Left ventricle myocardium superior (tissue), 1 donor: ENCODE data around the gene ZNF564. TPM values are rescaled to one million over a fixed set of nuclear protein-coding genes. Genes with fewer than 3 reads are reported as not detected.
"Not testable (repeated sequence)": the region's sequence is repeated elsewhere in the genome, so short reads cannot be mapped to it uniquely, and the experiment has no call there.

Experiments
- ATAC-seq: fragments of 200-7000 bp; cut with Tn5 transposase; one replicate; pipeline ENCODE4 v1.9.1; 2020; ENCODE audit warnings: mild to moderate bottlenecking, moderate library complexity
- DNase-seq: peaks from one replicate; pipeline ENCODE4 v3.0.0-alpha.2; 2020
- intact Hi-C: fragments of 100-400 bp; cut with micrococcal nuclease; formaldehyde crosslinking; loops from one replicate; pipeline ENCODE4 v1.11.0; 2022
- total RNA-seq: library from RNA; stranded (reverse); fragmentation: NEBNext Ultra II Directional; extraction: Animal tissue kit (Norgen Biotek cat#: 25700); gene quantifications from one replicate; pipeline ENCODE4 v1.2.1, GENCODE V29; 2021
- donor health status: DM: no; HTN: yes; CAD: no; lungs with severe emphysema.

Gene ZNF564
- total RNA-seq, 1 donor from 2014 or later, result 9.6 TPM

DNA sequence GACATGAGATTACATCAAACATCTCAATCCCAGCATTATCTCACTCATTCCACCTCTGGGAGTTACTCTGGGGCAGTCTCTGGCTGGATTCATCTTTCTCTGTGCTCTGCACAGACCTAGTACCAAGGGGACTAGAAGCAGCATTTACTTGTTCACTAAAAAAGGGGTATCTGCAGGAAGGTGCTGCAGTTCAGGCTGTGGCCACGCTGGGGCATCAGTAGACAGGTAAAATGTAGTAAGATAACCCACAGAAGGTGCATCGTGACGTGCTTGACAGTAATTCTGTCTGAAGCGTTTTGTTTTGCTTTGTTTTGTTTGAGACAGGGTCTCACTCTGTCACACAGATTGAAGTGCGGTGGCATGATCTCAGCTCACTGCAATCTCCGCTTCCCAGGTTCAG, 29.3 kb downstream of the ZNF564 start:
- DNase-seq (no peak), ATAC-seq (no peak)
- intact Hi-C loops, result no loop called here

DNA sequence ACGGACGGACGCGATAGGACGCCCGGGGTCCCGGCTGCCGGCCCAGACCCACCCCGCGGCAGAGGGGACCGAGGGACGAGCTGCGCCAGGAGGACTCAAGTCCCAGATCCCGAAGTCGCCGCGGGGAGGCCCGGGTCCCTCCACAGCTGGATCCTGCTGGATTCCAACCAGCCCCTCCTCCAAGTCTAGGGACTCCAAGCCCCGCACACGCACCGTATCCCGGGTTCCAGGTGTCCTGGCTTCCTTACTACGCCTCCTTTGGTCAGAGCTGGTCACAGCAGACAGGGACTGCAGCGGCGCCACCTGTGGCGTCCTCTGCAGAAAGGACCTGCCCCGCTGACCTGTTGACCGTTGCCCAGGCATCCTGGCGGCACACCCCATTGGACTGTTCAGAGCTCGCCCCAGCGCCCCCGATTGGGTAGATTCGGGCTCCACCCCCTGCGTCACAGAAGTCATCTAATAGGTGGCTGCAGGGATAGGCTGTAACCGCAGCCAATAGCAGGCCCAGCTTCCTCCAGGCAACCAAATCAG, 37.7 kb downstream of the ZNF564 start:
- ATAC-seq (peak; percentile 82), DNase-seq (peak; percentile 47)
- intact Hi-C loops, result no loop called here

DNA sequence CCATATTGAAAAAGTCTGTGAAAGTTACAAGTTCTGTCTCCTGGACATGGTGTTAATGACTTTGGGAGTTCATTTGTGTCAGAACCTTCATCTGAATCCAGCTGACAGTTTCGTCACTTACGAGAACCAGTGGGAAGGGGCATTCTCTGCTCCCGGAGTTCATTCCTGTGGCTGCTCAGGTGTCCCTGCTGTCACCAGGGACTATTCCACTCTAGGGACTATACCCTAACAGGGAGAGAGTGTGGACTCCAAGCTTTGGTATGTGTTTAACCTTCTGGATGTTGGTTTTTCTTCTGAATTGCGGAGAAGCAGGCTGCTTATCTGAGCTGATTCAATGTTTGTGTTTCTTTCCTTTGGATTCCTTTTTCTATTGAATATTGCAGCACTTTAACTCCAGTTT, 54.2 kb downstream of the ZNF564 start:
- no peak for ATAC-seq

DNA sequence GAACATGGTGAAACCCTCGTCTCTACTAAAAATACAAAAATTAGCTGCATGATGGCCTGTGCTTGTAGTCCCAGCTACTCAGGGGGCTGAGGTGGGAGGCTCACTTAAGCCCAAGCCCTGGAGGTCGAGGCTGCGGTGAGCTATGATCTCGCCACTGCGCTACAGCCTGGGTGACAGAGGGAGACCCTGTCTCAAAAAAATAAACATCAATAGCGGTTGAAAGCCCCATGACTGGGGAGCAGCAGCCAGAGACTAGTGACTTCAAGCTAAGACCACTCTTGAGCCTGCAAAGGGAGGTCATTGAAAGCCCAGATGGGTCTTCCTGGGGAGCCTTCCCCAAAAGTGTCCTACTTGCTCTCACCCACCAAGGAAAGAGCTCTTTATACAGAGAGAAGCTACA, 54.8 kb downstream of the ZNF564 start:
- ATAC-seq (no peak), DNase-seq (no peak)
- intact Hi-C loops, result no loop called here

More for the DNA sequence above, 54.2 kb downstream of the ZNF564 start:
- no peak for DNase-seq
- intact Hi-C loops, result no loop called here

DNA sequence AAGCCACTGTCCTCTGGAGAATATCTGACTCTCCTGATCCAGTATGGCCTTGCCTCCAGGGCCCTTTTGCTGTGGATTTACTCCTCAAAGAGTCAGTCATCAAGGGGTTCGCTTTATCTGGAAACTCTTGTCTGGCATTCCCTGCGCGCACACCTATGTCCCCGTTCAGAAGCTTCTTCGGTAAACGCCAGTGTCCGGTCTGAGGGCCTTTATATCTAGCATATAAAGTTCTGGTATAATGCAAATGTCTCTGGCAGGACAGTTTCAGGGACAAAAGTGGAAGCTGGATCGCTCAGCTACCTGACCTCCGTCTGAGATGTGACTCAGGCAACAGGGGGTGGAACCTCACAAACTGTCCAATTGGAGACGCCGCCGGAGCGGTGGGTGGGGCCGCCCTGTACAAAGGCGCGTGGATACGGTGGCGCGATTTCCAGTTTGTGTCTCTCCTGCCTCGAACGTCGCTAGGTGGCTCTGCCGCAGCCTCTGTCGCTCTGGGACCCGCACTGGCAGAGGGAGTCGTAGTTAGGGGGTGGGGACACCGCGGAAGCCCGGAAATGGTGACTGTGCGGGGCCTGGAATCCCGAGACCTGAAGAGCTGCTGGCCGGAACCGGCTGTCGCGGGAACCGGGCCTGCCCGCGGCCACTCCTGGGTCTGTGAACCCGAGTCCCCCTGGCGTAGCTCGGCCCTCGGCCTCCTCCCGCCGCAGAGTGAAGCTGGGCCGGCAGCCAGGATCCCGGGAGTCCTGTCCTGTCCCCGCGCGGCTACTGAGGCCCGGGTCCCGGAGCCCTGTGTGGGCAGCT, 56.1 kb downstream of the ZNF564 start:
- peak; percentile 100 for ATAC-seq
- intact Hi-C loops, result no loop called here
- DNase-seq, result peak; percentile 96

DNA sequence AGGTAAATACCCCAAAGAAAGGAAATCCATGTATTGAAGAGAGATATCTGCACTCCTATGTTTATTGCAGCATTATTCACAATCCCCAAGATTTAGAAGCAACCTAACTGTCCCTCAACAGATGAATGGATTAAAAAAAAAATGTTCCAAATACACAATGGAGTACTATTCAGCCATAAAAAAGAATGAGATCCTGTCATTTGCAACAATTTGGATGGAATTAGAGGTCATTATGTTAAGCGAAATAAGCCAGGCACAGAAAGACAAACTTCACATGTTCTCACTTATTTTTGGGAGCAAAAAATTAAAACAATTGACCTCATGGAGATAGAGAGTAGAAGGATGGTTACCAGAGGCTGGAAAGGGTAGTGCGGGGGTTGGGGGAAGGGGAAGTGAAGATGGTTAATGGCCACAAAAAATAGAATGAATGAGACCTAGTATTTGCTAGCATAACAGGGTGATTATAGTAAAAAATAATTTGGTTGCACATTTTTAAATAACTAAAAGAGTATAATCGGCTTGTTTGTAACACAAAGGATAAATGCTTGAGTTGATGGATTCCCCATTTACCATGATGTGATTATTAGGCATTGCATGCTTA, 56.9 kb downstream of the ZNF564 start:
- no peak for ATAC-seq
- intact Hi-C loops, result no loop called here
- DNase-seq, result no peak

DNA sequence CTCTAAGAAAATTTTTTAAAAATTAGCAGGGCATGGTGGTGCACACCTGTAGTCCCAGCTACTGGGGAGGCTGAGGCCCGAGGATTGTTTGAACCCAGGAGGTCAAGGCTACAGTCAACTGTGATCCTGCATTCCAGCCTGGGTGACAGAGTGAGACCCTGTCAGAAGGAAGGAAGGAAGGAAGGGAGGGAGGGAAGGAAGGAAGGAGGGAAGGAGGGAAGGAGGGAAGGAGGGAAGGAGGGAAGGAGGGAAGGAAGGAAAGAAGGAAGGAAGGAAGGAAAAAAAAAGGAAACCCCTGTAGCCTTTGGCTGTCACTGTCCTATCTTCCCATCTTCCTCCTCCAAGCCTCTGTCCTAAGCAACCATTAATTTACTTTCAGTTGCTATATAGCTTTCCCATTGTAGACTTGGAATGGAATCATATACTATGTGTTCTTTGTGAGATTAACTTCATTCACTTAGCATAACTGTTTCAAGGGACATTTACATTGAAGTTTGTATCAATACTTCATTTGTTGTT, 65.0 kb downstream of the ZNF564 start:
- intact Hi-C loops, ATAC-seq, DNase-seq: not testable (repeated sequence)

DNA sequence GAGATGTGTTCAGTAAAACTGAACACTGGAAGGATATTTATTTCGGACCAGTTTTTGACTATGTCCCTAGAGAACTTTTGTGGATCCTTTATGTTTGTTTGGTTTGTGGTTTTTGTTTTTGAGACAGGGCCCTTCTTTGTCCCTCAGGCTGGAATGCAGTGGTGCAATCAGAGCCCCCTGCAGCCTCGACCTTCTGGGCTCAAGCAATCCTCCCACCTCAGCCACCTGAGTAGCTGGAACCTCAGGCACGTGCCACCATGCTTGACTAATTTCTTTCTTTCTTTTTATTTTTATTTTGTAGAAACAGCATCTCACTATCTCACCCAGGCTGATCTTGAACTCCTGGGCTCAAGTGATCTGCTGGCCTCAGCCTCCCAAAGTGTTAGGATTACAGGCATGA, 65.7 kb downstream of the ZNF564 start:
- ATAC-seq (no peak), DNase-seq (no peak)
- intact Hi-C loops, result no loop called here

DNA sequence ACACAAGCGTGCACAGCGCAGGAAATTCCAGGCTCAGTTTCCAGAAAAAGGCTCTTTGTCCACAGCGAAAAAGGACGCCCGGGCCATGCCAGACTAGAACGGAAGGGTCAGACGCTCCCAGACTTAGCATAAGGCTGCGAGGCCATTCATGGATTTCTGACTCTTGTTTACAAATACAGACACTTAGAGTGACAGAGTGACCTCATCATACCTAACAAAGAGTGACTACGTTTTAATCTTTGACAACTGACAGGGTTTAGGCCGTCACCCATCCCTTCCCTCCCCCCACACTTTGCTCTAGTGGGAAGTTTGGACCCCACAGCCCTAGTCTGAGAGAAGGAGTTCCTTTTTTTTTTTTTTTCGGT, 66.2 kb downstream of the ZNF564 start:
- no peak for DNase-seq
- intact Hi-C loops, result no loop called here

DNA sequence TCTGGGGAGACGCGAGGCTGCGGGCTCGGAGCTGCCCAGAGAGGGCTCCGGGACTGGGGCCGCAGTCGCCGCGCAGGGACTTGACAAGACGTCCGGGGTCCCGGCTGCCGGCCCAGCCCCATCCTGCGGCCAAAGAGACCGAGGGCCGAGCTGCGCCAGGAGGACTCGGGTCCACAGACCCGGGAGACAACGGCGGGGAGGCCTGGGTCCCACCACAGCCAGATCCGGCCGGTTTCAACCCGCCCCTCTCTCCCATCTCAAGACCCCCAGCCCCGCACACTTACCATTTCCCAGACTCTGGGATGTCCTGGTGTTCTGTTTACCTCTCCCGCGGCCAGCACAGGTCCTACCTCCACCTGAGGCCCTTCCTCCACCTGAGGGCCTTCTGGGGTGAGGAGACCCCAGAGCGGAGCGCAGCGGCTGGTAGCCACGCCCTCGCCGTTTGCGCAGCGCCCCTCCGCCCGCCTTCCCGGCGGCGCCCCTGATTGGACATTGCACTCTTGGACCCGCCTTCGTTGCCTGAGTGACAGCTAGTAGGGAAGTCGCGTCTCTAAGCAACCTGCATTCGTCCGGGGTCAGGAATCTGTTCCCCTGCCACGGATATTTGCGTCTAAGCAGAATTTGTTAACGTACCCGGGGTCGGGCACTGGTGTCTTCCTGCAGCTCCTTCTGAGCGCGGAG, 66.8 kb downstream of the ZNF564 start, which contains the start of gene ZNF709:
Gene ZNF709, minus strand, starts transcription at position 446 of the 681 bp plus-strand sequence. Its CDS starts 159 bp downstream, at position 287.
- peak; percentile 94 for DNase-seq
- ATAC-seq, result peak; percentile 100
- intact Hi-C loops, result no loop called here

More for the DNA sequence above, 66.2 kb downstream of the ZNF564 start:
- peak; percentile 61 for ATAC-seq

DNA sequence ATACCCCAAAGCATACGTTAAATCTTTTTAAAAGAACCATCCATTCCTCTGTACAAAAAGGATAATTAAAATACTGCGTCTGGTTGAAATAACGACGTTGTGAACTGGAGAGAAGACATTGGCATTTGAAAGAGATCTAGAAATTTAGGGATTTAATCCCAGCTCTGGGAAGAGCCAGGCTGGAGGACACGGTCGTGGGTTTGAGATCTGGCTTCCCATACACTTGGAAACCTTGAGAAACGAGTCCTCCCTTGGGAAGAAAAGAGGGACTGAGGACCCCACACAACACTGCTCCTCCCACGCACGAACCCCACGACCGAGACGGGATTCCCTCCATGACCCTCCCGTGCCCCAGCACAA, 67.3 kb downstream of the ZNF564 start:
- DNase-seq (no peak), ATAC-seq (no peak)
- intact Hi-C loops, result no loop called here

DNA sequence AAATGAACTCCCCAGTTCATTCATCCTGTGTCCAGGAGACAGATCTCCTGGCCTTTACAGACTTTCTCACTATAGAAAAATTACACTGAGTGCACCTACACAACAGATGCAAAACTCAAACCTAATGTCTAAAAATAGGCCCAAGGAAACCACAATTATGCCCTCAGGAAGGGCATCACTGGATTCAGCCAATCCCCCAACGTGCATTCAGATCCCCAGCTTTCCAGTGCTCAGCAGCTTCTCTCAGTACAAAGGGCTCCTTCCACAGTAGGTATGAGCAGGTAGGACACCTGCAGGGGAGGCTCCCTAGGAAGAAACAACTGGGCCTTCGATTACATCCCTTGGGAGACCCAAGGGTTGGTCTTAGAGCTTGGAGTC, 68.8 kb downstream of the ZNF564 start:
- ATAC-seq (no peak), DNase-seq (no peak)
- intact Hi-C loops, result no loop called here

DNA sequence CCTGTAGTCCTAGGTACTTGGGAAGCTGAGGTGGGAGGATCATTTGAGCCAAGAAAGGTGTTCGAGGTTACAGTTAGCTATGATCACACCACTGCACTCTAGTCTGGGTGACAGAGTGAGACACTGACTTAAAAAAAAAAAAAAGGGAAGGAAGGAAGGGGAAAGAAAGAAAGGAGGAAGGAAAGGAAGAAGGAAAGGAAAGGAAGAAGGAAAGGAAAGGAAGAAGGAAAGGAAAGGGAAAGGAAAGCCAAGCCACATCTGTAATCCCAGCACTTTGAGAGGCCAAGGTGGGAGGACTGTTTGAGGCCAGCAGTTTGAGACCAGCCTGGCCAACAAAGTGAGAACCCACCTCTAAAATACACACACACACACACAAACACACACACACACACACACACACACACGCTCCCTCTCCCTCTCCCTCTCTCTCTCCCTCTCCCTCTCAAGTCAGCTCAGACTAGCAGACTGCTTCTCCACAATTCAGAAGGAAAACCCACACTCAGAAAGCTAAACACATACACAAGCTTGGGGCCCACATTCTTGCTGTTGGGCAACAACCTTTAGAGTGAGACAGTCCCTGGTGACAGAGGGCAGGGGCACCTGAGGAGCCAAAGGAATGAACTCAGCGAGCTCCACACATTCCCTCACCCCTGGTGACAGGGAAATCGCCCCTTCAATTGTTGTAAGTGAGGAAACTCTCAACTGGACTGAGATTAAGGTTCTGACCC, 69.3 kb downstream of the ZNF564 start:
- ATAC-seq (no peak), DNase-seq (no peak)
- intact Hi-C loops, result no loop called here

DNA sequence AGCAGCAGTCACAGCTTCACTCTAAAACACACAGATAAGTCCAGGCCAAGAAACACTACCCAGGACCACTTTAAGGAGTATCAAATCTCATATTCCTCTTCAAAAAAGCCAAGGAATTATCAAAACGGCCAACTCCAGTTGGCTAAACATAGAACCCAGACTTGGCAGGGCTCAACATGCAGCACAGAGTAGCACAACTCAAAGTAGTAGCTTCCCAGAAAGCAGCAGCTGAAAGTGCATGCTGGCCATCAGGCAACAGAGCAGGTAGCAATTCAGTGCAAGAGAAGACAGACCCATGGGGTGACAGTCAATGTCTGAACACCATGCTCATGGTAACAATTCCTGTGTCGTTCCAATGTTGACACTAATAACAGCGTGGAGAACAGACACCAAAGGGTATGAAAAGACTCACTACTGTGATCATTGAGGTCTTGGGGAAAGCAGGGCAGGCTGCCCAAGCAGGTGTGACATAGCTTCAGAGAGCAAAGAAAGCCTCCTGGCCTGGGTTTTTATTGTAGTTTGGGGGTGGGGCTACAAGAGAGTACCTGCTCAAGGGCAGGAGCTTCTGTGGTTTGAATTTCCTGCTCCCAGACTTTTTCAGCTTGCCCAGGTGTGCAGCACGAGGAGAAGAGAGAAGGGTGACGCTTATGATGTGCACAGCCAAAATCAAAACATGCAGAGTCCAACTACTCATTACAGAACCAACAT, 72.9 kb downstream of the ZNF564 start:
- DNase-seq, result no peak
- peak; percentile 63 for ATAC-seq
- intact Hi-C loops, result no loop called here

Other genes with a start within 250 kb of the ZNF564 start
- gene ZNF563, start 217.8 kb downstream of the ZNF564 start, total RNA-seq, result 3.7 TPM
- gene ZNF442, start 185.8 kb downstream of the ZNF564 start, total RNA-seq, result 3.5 TPM
- 2.0 TPM for gene ZNF799, start 150.2 kb downstream of the ZNF564 start, total RNA-seq
- gene ZNF443, start 110.5 kb downstream of the ZNF564 start, total RNA-seq, result 2.3 TPM
- 1.6 TPM for gene ZNF709, start 66.7 kb downstream of the ZNF564 start, total RNA-seq
- 5.1 TPM for gene ZNF490, start 59.3 kb upstream of the ZNF564 start, total RNA-seq
- 15.5 TPM for gene ZNF791, start 59.4 kb upstream of the ZNF564 start, total RNA-seq
- 32.5 TPM for gene MAN2B1, start 115.3 kb upstream of the ZNF564 start, total RNA-seq
- gene WDR83, start 115.3 kb upstream of the ZNF564 start, total RNA-seq, result 8.7 TPM
- gene DHPS, start 130.4 kb upstream of the ZNF564 start, total RNA-seq, result 60.2 TPM
- gene GNG14, start 136.5 kb upstream of the ZNF564 start, total RNA-seq, result not detected
- gene FBXW9, start 145.1 kb upstream of the ZNF564 start, total RNA-seq, result 1.7 TPM
- 36.0 TPM for gene TNPO2, start 172.4 kb upstream of the ZNF564 start, total RNA-seq
- 127 TPM for gene TRIR, start 183.2 kb upstream of the ZNF564 start, total RNA-seq
- gene GET3, start 186.0 kb upstream of the ZNF564 start, total RNA-seq, result 64.7 TPM
- not detected for gene BEST2, start 200.3 kb upstream of the ZNF564 start, total RNA-seq
- 44.9 TPM for gene HOOK2, start 224.1 kb upstream of the ZNF564 start, total RNA-seq
- gene JUNB, start 240.0 kb upstream of the ZNF564 start, total RNA-seq, result 24.2 TPM